RWPE2 (cell line): ENCODE results near the gene IKZF3.

ENCODE experiments used
- ATAC-seq: fragments of 200-7000 bp; cut with Tn5 transposase; 3 replicates; pipeline ENCODE4 v1.9.1; 2021; ENCODE audit warnings: low read depth
- DNase-seq: peaks from one replicate; pipeline ENCODE4 v3.0.0-alpha.2; 2020; ENCODE audit warnings: low spot score
- H3K27ac ChIP-seq: fragments of 450-650 bp; 2 replicates; pipeline ENCODE4 v1.5.1; 2017; ENCODE audit warnings: mild to moderate bottlenecking; ENCODE audit not compliant: poor library complexity, severe bottlenecking
- H3K27me3 ChIP-seq: fragments of 250-450 bp; sonication (Bioruptor Pico); 2 replicates; pipeline ENCODE4 v1.5.1; 2021; ENCODE audit warnings: mild to moderate bottlenecking, moderate library complexity; ENCODE audit not compliant: insufficient read depth, poor library complexity, severe bottlenecking
- H3K36me3 ChIP-seq: fragments of 250-450 bp; sonication (Bioruptor Pico); 2 replicates; pipeline ENCODE4 v1.5.1; 2020; ENCODE audit warnings: low read depth, mild to moderate bottlenecking, moderate library complexity
- H3K4me1 ChIP-seq: fragments of 250-450 bp; sonication (Bioruptor Pico); 2 replicates; pipeline ENCODE4 v1.5.1; 2021; ENCODE audit warnings: mild to moderate bottlenecking, moderate library complexity; ENCODE audit not compliant: insufficient read depth, poor library complexity, severe bottlenecking
- H3K4me3 ChIP-seq: fragments of 250-450 bp; sonication (Bioruptor Pico); 2 replicates; pipeline ENCODE4 v1.5.1; 2021; ENCODE audit warnings: mild to moderate bottlenecking, moderate library complexity; ENCODE audit not compliant: severe bottlenecking
- H3K9me3 ChIP-seq: fragments of 250-450 bp; sonication (Bioruptor Pico); 2 replicates; pipeline ENCODE4 v1.5.1; 2021; ENCODE audit warnings: mild to moderate bottlenecking, moderate library complexity; ENCODE audit not compliant: severe bottlenecking
- TF ChIP-seq, protein P1 (sequence below): fragments of 450-650 bp; IDR thresholded peaks from one replicate; pipeline ENCODE4 v1.5.1; 2017; ENCODE audit warnings: mild to moderate bottlenecking, moderate library complexity; ENCODE audit not compliant: poor library complexity, severe bottlenecking

IKZF3 gene

DNA sequence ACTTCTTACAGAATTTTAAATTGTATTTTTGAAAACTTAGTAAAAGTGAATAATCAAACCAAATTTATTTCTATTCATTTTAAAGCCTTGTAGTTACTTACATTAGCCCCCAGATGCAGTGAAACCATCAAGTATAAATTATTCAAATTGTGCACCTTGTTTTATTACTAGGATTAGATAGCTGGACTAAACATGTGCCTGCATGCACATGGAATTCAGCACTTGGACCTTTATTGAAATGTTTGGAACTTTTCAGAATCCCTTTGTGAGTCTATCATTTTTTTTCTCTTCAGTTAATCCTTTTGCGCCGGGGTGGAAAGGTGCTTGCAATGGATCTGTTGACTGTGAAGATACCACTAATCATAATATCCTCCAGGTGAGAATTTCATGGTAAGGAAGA lies 8.6 kb upstream of the IKZF3 start:
- Histone ChIP-seq H3K4me1 (peaks cover 4% of the 10 kb centered on the region), H3K27ac (no peak overlapping the region)
- no peak for DNase-seq

DNA sequence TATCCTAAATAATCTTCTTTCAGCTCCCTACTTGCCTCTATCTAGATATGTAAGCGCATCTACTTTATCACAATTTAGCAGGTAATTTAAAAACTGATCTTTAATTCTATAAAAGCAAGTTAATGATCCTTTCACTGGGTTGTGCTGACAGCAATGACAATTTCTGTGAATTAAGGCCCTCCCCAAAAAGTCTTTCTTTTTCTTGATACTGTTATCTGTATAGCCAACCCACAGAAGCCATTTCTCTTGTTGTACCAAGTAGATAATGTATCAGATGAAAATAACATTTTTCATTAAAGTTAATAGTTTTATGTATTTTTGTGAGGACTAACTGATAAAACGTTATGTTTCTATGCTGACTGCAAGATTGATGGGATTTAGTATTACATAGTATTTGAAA lies 7.7 kb upstream of the IKZF3 start:
- ATAC-seq = no peak
- Histone ChIP-seq H3K4me3 (no peak overlapping the region), H3K36me3 (no peaks in the 10 kb centered on the region; the same call in 1 of the 2 replicates), H3K27ac (no peak overlapping the region), H3K4me1 (peaks cover 4% of the 10 kb centered on the region), H3K9me3 (no peaks in the 10 kb centered on the region), H3K27me3 (peaks cover 16% of the 10 kb centered on the region)
- DNase-seq = no peak
- TF ChIP-seq, protein P1, sequence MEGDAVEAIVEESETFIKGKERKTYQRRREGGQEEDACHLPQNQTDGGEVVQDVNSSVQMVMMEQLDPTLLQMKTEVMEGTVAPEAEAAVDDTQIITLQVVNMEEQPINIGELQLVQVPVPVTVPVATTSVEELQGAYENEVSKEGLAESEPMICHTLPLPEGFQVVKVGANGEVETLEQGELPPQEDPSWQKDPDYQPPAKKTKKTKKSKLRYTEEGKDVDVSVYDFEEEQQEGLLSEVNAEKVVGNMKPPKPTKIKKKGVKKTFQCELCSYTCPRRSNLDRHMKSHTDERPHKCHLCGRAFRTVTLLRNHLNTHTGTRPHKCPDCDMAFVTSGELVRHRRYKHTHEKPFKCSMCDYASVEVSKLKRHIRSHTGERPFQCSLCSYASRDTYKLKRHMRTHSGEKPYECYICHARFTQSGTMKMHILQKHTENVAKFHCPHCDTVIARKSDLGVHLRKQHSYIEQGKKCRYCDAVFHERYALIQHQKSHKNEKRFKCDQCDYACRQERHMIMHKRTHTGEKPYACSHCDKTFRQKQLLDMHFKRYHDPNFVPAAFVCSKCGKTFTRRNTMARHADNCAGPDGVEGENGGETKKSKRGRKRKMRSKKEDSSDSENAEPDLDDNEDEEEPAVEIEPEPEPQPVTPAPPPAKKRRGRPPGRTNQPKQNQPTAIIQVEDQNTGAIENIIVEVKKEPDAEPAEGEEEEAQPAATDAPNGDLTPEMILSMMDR = no peak

More for the DNA sequence above, 8.6 kb upstream of the IKZF3 start:
- Histone ChIP-seq H3K9me3 (no peaks in the 10 kb centered on the region), H3K4me3 (no peak overlapping the region), H3K27me3 (peaks cover 15% of the 10 kb centered on the region), H3K36me3 (no peaks in the 10 kb centered on the region; the same call in 1 of the 2 replicates)
- TF ChIP-seq, protein P1 = peak; percentile 62
- ATAC-seq = 0 out of 3 replicates have a peak, but pooled peaks have one; percentile 41

DNA sequence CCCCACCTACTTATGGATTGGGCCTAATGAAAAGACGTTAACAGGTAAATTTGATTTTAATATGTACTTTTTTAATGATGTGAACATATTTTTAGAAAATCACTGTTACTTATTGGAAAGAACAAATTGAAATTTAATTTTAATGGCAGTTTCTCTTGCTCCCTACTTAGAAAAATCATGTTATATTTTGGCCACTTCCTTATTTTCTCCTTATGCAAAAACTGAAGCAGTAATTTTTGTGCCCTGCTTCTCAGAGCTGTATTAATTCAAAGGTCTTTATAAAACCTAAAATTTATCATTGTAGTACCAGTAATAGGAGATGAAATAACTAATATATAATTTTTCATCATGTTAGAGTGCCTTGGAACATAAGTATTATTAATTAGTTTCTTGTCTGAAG lies 6.7 kb upstream of the IKZF3 start:
- Histone ChIP-seq H3K9me3 (no peaks in the 10 kb centered on the region), H3K27ac (no peak overlapping the region), H3K27me3 (peaks cover 16% of the 10 kb centered on the region), H3K4me1 (peaks cover 4% of the 10 kb centered on the region), H3K36me3 (no peaks in the 10 kb centered on the region; the same call in 1 of the 2 replicates), H3K4me3 (no peak overlapping the region)
- TF ChIP-seq, protein P1 = no peak
- DNase-seq = no peak
- ATAC-seq = no peak

DNA sequence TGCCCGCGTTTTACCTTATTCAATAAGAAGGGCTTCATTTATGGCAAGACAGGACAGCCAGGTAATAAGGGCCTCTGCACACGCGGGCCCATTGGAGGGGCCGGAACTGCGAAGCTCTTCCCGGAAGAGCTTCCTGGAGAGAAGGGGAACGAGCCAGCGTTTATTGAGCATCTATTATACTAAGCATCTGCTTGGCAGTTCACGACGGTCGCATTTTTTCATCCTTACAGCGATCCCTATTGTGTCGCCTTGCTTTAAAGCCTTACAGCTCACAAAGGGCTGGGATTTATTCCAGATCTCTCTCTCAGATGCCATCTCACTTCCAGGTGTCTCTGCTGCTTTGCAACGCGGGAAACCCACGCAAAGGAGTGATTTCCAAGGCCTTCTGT lies 4.4 kb upstream of the IKZF3 start:
- H3K9me3 ChIP-seq = no peaks in the 10 kb centered on the region
- no peak overlapping the region for H3K27ac ChIP-seq
- peaks cover 4% of the 10 kb centered on the region for H3K4me1 ChIP-seq
- H3K27me3 ChIP-seq = peaks cover 31% of the 10 kb centered on the region
- no peak overlapping the region for H3K4me3 ChIP-seq
- no peak for DNase-seq
- TF ChIP-seq, protein P1 = no peak
- H3K36me3 ChIP-seq = no peaks in the 10 kb centered on the region; the same call in 1 of the 2 replicates
- no peak for ATAC-seq

DNA sequence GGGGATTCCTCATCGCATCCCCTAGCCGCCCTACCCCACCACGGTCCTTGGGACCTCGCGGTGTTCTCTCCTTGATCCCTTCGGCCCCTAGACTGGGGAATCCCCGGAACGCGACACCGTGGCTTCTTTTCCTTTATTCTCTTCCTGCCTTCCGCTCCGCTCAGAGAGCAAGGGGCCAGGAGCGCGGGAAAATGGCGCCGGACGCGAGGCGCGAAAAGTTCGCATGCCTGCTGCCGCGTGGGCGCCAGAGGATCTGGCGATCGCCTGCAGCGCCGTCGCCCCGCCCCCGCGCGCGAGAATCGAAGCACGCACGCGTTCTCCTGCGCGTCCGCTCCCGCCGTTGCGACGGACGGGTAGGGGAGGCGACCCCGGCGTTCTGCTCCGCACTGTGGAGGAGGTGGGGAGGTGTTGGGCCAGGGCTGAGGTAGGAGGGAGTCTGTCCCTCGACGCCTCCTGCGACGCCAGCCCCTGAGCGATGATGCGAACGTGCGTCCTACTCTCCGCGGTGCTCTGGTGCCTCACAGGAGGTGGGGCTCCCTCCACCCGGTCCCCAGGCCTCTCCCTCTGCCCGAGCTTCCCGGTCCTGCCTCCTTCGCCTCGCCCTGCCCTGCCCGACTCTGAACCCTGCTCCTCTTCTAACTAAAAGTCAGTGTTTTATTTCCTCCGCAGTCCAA lies 3.9 kb upstream of the IKZF3 start, which contains the start of gene ZPBP2:
ZPBP2 (plus strand) TSS at position 323 of the 674 bp plus-strand sequence; CDS start at position 476, 153 bp downstream.
- peaks cover 2% of the 10 kb centered on the region for H3K4me1 ChIP-seq
- H3K9me3 ChIP-seq = no peaks in the 10 kb centered on the region
- peaks cover 37% of the 10 kb centered on the region for H3K27me3 ChIP-seq
- TF ChIP-seq, protein P1 = no peak
- no peaks in the 10 kb centered on the region; the same call in 1 of the 2 replicates for H3K36me3 ChIP-seq
- no peak within 1 kb of the TSS for H3K27ac ChIP-seq
- no peak for ATAC-seq
- no peak within 1 kb of the TSS for H3K4me3 ChIP-seq
- no peak for DNase-seq
